Activated CD8-positive, alpha-beta memory T cell treated with anti-CD3 and anti-CD28 coated beads, Interleukin-2, amount 50 U/mL, for 24 hours (primary cell): Measurements from ENCODE around the gene ADRA1B.

Experiments
- DNase-seq: peaks from one replicate; pipeline ENCODE4 v3.0.0-alpha.2; 2020; ENCODE audit errors: extremely low read depth

ADRA1B gene

DNA sequence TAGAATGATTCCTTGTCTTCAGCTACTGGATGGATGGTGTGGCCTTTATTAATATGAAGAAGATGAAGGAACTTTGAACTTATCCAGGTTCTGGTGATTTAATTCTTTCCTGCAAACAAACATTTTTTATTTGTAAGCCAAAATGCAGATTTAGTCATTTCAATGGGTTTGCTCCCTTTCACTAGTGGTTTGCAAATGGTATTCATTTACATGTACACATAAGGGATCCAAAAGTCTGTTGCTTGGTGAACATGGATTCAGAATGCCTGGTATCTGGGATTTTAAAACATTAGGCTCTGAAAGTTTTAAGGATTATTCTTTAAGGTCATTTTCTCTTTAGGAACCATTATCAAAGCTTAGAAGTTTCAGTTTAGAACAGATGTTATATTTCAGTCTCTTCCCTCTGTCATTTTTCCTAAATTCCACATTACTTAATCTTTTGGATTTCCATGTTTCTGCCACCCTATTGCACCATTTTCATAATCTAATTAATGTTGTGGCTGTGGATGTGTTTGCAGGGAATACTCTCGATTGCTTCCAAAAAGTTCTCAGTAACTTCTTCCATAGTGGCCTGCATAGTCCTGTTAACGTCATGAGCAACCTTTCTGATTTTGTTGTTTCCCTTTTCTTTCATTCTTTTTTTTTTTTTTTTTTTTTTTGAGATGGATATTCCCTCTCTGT lies 102.8 kb downstream of the ADRA1B start:
- DNase-seq, result no peak

- no peak for DNase-seq
Measured at GRCh38 chr5:160020266-160020770, 104.0 kb downstream of the ADRA1B start.

DNA sequence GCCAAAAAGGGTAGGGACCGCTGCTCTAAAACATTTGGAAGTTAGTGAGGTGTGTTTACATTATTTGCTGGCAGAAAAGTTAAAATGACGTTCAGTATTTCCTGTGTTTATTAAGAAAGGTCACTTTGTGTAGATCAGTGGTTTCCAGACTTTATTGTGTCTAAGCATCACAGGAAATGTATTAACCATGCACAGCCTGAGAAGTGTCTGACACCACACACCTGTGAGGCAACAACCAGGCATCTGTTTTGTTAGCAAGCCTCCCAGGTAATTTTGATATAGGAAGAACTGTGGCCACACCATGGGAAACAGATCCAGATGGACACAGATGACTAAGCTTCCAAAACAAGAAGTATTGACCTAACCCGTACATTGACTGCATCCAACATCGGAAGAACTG lies 104.7 kb downstream of the ADRA1B start:
- no peak for DNase-seq

GRCh38 chr5:160021831-160022446 lies 105.7 kb downstream of the ADRA1B start:
- DNase-seq, result no peak
